Bronchial epithelial cell (primary cell): Measurements from ENCODE around the gene TMEM151B. TPM values are rescaled to one million over a fixed set of nuclear protein-coding genes. Genes with fewer than 3 reads are reported as not detected.

Experiments used
- DNase-seq: peaks from one replicate; pipeline ENCODE4 v3.0.0-alpha.2; 2010; ENCODE audit warnings: low read depth
- FAIRE-seq: peaks from 2 replicates; lab custom pipeline; 2011; peaks lifted over from hg19 to GRCh38; lab: Jason Lieb, UNC
- H3K27me3 ChIP-seq: 2 replicates; pipeline ENCODE4 v1.5.1; 2011; ENCODE audit warnings: low read length; ENCODE audit not compliant: control insufficient read depth, insufficient read depth
- H3K36me3 ChIP-seq: 2 replicates; pipeline ENCODE4 v1.5.1; 2011; ENCODE audit warnings: low read length; ENCODE audit not compliant: control insufficient read depth, insufficient read depth
- H3K4me3 ChIP-seq: 2 replicates; pipeline ENCODE4 v1.5.1; 2011; ENCODE audit warnings: mild to moderate bottlenecking, low read depth, low read length, control low read depth
- CTCF ChIP-seq: IDR thresholded peaks from 2 replicates; pipeline ENCODE4 v1.5.1; 2011; ENCODE audit warnings: mild to moderate bottlenecking, moderate library complexity, low read length, control low read depth, inconsistent platforms; ENCODE audit not compliant: insufficient read depth, severe bottlenecking
- total RNA-seq: library from RNA; depleted of rRNA; stranded (reverse); fragments of >200 nt; gene quantifications from 2 replicates; pipeline ENCODE4 v1.2.1, GENCODE V29; 2014

TMEM151B gene
- total RNA-seq, 1 donor from 2014 or later = not detected

- no peak for FAIRE-seq
- no peak for DNase-seq
- no peak overlapping the region for H3K4me3 ChIP-seq
- TF ChIP-seq CTCF = no peak
- H3K27me3 ChIP-seq = no peaks in the 10 kb centered on the region
- no peaks in the 10 kb centered on the region for H3K36me3 ChIP-seq
These were observed 43.0 kb upstream of the TMEM151B start for GRCh38 chr6:44227148-44227793.

DNA sequence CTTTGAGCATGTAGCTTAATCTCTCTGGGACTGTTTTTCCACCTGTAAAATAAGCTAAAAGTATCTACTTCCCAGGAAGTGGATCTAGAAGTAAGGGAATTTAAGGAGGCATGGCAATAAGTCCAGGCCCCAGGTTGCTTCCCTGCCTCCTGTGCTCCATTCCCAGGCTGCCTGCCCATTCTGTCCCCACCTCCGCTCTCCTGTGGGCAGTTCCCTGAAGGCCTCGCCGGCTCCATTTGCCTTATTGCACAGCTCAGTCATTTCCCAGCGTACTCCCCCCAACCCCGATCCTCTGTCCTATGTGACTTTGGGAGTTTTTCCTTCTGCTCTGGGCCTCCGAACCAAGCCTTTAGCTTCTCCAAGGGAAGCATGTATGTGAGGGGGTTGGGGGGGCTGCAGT is 42.2 kb upstream of the TMEM151B start:
- Histone ChIP-seq H3K4me3 (no peak overlapping the region), H3K36me3 (no peaks in the 10 kb centered on the region), H3K27me3 (no peaks in the 10 kb centered on the region)
- DNase-seq (no peak), FAIRE-seq (no peak)
- no peak for TF ChIP-seq CTCF

- TF ChIP-seq CTCF = no peak
- FAIRE-seq = no peak
- no peak overlapping the region for H3K4me3 ChIP-seq
These were observed 41.8 kb upstream of the TMEM151B start for GRCh38 chr6:44228433-44228832.

DNA sequence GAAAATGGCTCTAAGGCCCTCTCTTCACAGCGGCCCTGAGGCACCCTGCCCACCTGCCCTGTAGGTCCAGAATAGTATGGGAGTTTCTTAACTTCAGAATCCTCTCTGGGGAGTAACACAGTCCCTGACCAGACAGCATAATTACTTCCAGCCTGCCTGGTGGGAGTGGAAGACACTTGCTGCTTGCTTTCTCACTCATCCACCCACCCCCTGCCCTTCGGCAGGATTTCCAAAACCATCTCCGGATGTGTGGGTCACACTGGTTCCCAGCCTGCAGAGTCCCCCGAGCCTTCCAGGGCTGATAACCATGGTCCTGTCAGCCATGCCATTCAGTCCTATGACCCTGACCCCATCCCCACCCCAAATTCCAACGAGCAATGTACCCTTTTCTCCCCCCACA is 41.4 kb upstream of the TMEM151B start:
- no peak for DNase-seq
- no peak for FAIRE-seq
- H3K4me3 ChIP-seq = no peak overlapping the region
- TF ChIP-seq CTCF = no peak
- no peaks in the 10 kb centered on the region for H3K36me3 ChIP-seq
- no peaks in the 10 kb centered on the region for H3K27me3 ChIP-seq

More at GRCh38 chr6:44228433-44228832, 41.8 kb upstream of the TMEM151B start:
- H3K36me3 ChIP-seq = no peaks in the 10 kb centered on the region
- no peak for DNase-seq
- H3K27me3 ChIP-seq = no peaks in the 10 kb centered on the region

GRCh38 chr6:44229376-44230033 is 40.7 kb upstream of the TMEM151B start:
- FAIRE-seq = no peak
- Histone ChIP-seq H3K4me3 (no peak overlapping the region), H3K36me3 (no peaks in the 10 kb centered on the region), H3K27me3 (no peaks in the 10 kb centered on the region)
- DNase-seq = no peak
- no peak for TF ChIP-seq CTCF
